Measurements from ENCODE around the gene NDUFA11. TPM values are rescaled to one million over a fixed set of nuclear protein-coding genes. Genes with fewer than 3 reads are reported as not detected.

The NDUFA11 gene
- total RNA-seq, 4 donors from 2014 or later, result 149 to 352 (median 235) TPM

DNA sequence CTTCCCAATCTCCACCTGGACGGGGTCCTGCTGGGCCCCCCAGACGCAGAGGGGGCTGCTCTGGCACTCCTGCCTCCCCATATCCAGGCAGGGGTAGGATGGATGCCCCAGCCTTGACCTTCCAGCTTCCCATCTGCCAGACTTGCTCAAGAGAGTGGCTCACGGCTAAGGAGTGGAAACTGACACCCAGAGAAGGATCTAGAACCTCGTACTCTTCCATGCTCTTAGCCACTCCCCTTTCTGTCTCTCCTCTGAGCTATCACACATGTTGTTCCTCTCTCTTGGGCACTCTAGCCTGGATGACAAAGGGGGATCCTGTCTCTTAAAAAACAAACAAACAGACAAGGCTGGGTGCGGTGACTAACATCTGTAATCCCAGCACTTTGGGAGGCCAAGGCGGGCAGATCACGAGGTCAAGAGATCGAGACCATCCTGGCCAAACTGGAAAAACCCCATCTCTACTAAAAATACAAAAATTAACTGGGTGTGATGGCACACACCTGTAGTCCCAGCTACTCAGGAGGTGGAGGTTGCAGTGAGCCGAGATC, 21.1 kb downstream of the NDUFA11 start:
- intact Hi-C loops (cut with DNase I; ENCODE audit: low total_unique reads) (no loop called here), in situ Hi-C loops (cut with MboI; ENCODE audit: low pct_ligation_motif_present in 1 of 4, low pct_unique_long_range_greater_than_20kb in 1 of 4, low sequenced_read_pairs in 3 of 4) (loop anchor here in 2 of 4 donors (10.0 kb wide), 2 partner anchors 68 to 78 kb away; partner anchors contain the start of gene NRTN (in 1 of the 2))
- H3K9me3 ChIP-seq, result no peaks in the 10 kb centered on the region
- DNase-seq, result no peak
- WGBS, 2 donors (ENCODE audit: low coverage in 1 of 2), result 20 to 58% methylated on average over 1 to 9 of the region's 9 CpGs
- no peaks in the 10 kb centered on the region for H3K36me3 ChIP-seq
- H3K4me3 ChIP-seq, result no peak overlapping the region
- TF ChIP-seq POLR2AphosphoS5 (IDR thresholded peaks at IDR 0.05) (no peak), POLR2A (IDR thresholded peaks at IDR 0.05) (no peak), EP300 (IDR thresholded peaks at IDR 0.05; ENCODE audit: low read depth) (no peak)
- TF ChIP-seq, protein P1, sequence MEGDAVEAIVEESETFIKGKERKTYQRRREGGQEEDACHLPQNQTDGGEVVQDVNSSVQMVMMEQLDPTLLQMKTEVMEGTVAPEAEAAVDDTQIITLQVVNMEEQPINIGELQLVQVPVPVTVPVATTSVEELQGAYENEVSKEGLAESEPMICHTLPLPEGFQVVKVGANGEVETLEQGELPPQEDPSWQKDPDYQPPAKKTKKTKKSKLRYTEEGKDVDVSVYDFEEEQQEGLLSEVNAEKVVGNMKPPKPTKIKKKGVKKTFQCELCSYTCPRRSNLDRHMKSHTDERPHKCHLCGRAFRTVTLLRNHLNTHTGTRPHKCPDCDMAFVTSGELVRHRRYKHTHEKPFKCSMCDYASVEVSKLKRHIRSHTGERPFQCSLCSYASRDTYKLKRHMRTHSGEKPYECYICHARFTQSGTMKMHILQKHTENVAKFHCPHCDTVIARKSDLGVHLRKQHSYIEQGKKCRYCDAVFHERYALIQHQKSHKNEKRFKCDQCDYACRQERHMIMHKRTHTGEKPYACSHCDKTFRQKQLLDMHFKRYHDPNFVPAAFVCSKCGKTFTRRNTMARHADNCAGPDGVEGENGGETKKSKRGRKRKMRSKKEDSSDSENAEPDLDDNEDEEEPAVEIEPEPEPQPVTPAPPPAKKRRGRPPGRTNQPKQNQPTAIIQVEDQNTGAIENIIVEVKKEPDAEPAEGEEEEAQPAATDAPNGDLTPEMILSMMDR (IDR thresholded peaks at IDR 0.05), result no peak
- H3K27ac ChIP-seq, result peak overlapping the region; percentile 43 to 82 (median 67)
- H3K4me1 ChIP-seq, result peaks cover 12 to 15% (median 13%) of the 10 kb centered on the region in 4 donors
- peaks cover 42% of the 10 kb centered on the region for H3K27me3 ChIP-seq

DNA sequence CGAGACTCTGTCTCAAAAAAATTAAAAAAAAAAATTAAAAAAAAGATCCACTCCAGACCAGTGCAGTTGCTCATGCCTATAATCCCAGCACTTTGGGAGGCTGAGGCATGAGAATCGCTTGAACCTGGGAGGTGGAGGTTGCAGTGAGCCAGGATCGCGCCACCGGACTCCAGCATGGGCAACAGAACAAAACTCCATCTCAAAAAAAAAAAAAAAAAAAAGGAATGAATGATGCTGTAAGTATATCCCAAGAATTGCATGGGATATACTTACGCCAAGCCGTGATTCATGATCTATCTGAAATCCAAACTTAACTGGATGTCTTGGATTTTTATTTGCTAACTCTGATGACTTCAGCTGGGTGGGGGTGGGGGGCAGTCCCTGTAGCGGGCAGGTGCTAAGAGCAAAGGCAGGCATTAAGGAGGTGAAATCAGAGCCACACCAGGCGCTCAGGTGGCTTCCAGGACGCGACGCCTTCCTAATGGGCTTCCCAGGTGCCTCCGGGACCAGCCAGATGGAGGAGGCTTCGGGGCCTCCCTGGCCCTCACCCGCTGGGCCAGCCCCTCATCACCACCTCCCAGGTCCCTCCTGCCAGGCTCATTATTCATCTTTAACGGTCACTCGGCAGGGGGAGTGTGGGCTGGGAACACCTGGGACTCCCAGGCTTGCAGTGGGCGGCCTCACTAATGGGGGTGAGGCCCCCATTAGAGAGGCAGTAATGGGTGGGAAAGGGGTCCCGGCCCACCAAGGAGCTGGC, 21.9 kb downstream of the NDUFA11 start:
- H3K36me3 ChIP-seq, result no peaks in the 10 kb centered on the region
- peaks cover 45% of the 10 kb centered on the region for H3K27me3 ChIP-seq
- intact Hi-C loops (cut with DNase I; ENCODE audit: low total_unique reads), result no loop called here

GRCh38 chr19:5880604-5881078, 22.9 kb downstream of the NDUFA11 start:
- H3K36me3 ChIP-seq, result no peaks in the 10 kb centered on the region
- peak; percentile 74 for DNase-seq
- TF ChIP-seq POLR2A (IDR thresholded peaks at IDR 0.05), result no peak
- TF ChIP-seq POLR2AphosphoS5 (IDR thresholded peaks at IDR 0.05), result peak; percentile 41 to 51 (median 45)
- peak; percentile 62 for TF ChIP-seq EP300 (IDR thresholded peaks at IDR 0.05; ENCODE audit: low read depth)
- TF ChIP-seq, protein P1 (IDR thresholded peaks at IDR 0.05), result no peak
- no peaks in the 10 kb centered on the region for H3K9me3 ChIP-seq
- H3K27me3 ChIP-seq, result peaks cover 45% of the 10 kb centered on the region
- peaks cover 12 to 15% (median 13%) of the 10 kb centered on the region in 4 donors for H3K4me1 ChIP-seq
- WGBS, 2 donors (ENCODE audit: low coverage in 1 of 2), result 18 to 60% methylated on average over 1 to 15 of the region's 15 CpGs
- H3K27ac ChIP-seq, result peak overlapping the region; percentile 63 to 84 (median 75)
- intact Hi-C loops (cut with DNase I; ENCODE audit: low total_unique reads) (no loop called here), in situ Hi-C loops (cut with MboI; ENCODE audit: low pct_ligation_motif_present in 1 of 4, low pct_unique_long_range_greater_than_20kb in 1 of 4, low sequenced_read_pairs in 3 of 4) (loop anchor here in 2 of 4 donors (10.0 kb wide), 2 partner anchors 66 to 76 kb away; partner anchors contain the start of gene NRTN (in 1 of the 2))
- H3K4me3 ChIP-seq, result no peak overlapping the region

More for the DNA sequence above, 21.9 kb downstream of the NDUFA11 start:
- WGBS, 2 donors (ENCODE audit: low coverage in 1 of 2), result 53 to 56% methylated on average over 2 to 19 of the region's 19 CpGs
- H3K9me3 ChIP-seq, result no peaks in the 10 kb centered on the region
- TF ChIP-seq POLR2A (IDR thresholded peaks at IDR 0.05), result no peak
- no peak for TF ChIP-seq EP300 (IDR thresholded peaks at IDR 0.05; ENCODE audit: low read depth)
- TF ChIP-seq, protein P1 (IDR thresholded peaks at IDR 0.05), result no peak
- TF ChIP-seq POLR2AphosphoS5 (IDR thresholded peaks at IDR 0.05), result no peak
- no peak overlapping the region for H3K4me3 ChIP-seq
- no peak for DNase-seq
- peak overlapping the region; percentile 63 to 82 (median 70) for H3K27ac ChIP-seq
- in situ Hi-C loops (cut with MboI; ENCODE audit: low pct_ligation_motif_present in 1 of 4, low pct_unique_long_range_greater_than_20kb in 1 of 4, low sequenced_read_pairs in 3 of 4), result loop anchor here in 2 of 4 donors (10.0 kb wide), 2 partner anchors 67 to 77 kb away; partner anchors contain the start of gene NRTN (in 1 of the 2)
- peaks cover 12 to 15% (median 13%) of the 10 kb centered on the region in 4 donors for H3K4me1 ChIP-seq

DNA sequence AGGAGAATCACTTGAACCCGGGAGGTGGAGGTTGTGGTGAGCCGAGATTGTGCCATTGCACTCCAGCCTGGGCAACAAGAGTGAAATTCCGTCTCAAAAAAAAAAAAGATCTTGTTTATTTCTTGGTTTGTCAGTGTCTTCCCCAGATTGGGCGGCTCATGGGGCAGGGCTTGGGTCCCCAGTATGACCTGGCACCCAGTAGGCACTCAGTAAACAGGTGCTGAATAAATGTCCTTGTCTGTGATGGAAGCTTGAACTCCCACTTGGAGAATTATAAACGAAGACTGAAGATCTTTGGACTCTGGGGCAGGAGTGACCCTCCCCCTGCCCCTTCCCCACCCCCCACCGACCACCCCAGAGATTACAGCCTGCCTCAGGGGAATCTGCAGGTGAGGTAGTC, 23.4 kb downstream of the NDUFA11 start:
- Histone ChIP-seq H3K4me1 (peaks cover 12 to 15% (median 13%) of the 10 kb centered on the region in 4 donors), H3K36me3 (no peaks in the 10 kb centered on the region), H3K4me3 (no peak overlapping the region), H3K9me3 (no peaks in the 10 kb centered on the region), H3K27me3 (peaks cover 45% of the 10 kb centered on the region), H3K27ac (peak overlapping the region; percentile 61 to 84 (median 75))
- intact Hi-C loops (cut with DNase I; ENCODE audit: low total_unique reads), result no loop called here
- TF ChIP-seq POLR2A (IDR thresholded peaks at IDR 0.05) (no peak), POLR2AphosphoS5 (IDR thresholded peaks at IDR 0.05) (no peak), EP300 (IDR thresholded peaks at IDR 0.05; ENCODE audit: low read depth) (no peak)
- TF ChIP-seq, protein P1 (IDR thresholded peaks at IDR 0.05), result no peak
- in situ Hi-C loops (cut with MboI; ENCODE audit: low pct_ligation_motif_present in 1 of 4, low pct_unique_long_range_greater_than_20kb in 1 of 4, low sequenced_read_pairs in 3 of 4), result loop anchor here in 2 of 4 donors (10.0 kb wide), 2 partner anchors 65 to 75 kb away; partner anchors contain the start of gene NRTN (in 1 of the 2)
- WGBS, 2 donors (ENCODE audit: low coverage in 1 of 2), result 0 to 30% methylated on average over 1 to 6 of the region's 6 CpGs
- no peak for DNase-seq
